Kidney tubule cell (primary cell): Measurements from ENCODE around the gene C19orf25.

Source experiments
- DNase-seq: peaks from one replicate; pipeline ENCODE4 v3.0.0-alpha.2; 2018; ENCODE audit warnings: low spot score

C19orf25 gene

DNA sequence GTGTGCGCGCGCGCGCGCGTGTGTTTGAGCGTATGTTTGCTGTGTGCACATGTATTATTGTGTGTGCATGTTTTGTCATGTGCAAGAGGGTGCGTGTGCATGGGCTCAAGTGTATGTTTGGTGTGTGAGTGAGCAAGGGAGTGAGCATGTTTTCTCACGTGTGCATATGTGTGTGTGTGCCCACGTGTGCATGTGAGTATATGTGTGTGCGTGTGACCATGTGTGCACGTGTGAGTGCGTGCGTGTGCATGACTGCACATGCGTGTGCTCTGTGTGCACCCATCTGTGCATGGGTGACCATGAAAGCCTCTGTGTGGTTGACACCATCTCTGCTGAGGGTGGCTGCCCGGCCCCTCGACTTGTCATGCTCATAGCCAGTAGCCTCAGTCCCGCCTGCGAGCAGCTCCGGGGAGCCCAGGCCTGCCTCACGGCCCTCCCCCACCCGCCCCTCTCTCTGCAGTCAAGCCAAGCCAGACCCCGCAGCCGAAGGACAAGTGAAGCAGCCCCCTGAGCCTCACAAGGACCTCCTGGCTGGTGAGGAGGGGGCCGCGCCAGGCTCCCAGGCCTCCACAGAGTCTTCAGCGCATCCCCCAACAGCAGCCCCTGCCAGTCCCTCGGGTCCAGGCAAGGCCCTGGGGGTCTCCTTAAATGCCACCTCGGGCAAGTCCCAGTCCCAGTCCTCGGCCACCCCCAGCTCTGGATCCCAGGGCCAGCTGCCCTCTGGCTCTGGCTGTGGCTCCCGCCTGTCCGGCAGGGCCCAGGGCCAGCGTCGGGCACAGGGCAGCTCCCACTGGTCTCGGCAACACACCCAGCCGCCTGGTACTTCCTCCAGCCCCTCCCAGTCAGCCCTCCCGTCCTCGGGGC lies 17.9 kb upstream of the C19orf25 start:
- no peak for DNase-seq

DNA sequence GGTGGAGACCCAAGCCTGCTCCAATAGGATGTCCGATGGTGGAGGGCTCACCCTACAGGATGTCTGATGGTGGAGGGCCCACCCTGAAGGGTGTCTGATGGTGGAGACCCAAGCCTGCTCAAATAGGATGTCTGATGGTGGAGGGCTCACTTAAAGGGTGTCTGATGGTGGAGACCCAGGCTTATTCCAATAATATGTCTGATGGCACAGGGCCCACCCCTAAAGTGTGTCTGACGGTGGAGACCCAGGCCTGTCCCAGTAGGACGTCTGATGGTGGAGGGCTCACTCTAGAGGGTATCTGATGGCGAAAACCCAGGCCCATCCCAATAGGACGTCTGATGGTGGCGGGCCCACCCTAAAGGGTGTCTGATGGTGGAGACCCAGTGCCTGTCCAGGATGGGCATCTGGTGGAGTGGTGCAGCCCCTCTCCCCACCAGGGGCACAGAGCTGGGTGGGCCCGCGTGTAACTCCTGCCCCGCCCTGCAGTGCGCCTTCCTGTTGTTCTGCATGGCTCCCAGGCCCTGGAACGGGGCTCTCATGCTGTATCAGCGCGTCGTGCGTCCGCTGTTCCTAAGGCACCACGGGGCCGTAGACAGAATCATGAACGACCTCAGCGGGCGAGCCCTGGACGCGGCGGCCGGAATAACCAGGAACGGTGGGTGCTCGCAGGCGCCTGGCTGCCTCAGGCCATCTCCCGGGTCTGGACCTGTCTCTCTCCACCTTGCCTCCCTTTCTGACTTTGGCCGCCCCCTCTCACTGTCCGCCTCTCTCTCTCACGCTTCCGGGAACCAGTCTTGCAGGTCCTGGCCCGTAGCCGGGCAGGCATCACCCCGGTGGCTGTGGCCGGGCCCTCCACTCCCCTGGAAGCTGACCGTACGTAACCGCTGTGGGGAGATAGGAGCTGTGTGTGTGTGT lies 17.0 kb upstream of the C19orf25 start:
- DNase-seq, result no peak

DNA sequence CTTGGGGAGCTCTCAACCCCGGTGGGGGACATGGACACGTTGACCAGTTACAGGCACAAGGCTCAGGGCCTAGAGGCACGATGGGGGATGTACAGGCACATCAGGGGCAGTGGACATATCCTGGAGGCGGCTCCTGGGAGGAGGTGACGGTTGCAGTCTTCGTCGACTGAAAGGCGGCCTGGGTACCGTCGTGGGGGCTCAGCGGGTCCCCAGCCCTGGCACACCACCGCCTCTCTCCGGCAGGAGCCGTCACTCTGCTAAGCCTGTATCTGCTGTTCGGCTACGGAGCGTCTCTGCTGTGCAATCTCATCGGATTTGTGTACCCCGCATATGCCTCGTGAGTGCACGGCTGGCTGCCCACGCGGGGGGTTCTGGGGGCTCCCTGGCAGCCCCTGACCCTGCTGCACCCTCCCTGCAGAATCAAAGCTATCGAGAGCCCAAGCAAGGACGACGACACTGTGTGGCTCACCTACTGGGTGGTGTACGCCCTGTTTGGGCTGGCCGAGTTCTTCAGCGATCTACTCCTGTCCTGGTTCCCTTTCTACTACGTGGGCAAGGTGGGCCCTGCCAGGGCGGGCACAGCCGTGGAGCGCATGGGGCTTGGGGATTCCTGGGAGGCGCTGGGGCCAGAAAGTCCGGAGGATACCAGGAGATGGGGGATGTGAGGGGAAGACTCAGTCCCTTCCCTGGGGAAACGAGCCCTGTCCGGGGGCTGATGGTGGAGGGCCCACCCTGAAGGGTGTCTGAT lies 16.2 kb upstream of the C19orf25 start:
- no peak for DNase-seq

DNA sequence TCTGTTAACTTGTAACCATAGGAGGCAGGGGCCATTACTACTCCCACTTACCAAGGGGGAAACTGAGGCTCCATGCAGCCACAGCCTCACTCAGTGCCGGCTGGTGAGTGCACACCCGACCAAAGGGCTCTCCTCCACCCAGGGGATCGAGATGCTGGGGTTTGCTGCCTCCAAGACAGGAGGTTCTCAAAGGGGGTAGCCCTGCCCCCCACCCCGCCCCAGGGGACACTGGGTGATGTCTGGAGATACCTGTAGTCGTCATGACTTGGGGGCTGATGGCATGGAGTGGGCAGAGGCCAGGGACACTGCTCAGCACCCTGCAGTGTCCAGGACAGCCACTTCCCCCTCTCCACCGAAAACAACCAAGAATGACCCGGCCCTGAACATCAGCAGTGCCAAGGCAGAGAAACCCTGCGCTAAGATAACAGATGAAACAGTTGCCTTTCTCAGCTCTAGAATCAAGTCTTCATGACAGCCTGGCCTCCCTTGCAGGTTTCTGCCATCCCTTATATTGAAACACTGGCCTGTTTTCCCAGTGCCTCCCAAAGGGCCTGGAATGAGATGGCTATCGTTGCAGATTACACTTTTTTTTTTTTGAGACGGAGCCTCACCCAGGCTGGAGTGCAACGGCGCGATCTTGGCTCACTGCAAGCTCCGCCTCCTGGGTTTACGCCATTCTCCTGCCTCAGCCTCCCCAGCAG lies 15.2 kb upstream of the C19orf25 start:
- DNase-seq, result no peak

DNA sequence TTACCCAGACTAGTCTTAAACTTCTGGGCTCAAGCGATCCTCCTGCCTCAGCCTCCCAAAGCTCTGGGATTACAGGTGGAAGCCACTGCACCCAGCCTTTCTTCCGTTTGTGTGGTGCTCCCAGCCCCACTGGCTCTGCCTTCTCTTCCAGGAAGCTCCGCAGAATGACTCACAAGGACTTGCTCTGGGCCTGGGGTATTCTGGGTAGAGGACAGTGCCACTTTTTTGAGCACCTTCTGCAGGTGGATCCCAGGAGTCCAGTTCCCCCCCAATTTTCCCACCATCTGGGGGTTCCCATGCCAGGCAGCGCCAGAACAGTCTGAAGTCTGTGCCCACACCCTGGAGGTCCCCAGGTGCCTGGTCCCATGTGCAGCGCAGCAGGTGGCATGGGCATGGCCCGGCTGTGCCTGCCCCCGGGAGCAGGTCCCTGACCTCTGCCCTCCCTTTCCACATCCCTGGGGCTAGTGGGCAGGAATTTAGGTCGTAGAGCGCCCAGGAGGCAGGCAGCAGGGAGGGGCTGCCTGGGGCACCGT lies 13.5 kb upstream of the C19orf25 start:
- peak; percentile 56 for DNase-seq

DNA sequence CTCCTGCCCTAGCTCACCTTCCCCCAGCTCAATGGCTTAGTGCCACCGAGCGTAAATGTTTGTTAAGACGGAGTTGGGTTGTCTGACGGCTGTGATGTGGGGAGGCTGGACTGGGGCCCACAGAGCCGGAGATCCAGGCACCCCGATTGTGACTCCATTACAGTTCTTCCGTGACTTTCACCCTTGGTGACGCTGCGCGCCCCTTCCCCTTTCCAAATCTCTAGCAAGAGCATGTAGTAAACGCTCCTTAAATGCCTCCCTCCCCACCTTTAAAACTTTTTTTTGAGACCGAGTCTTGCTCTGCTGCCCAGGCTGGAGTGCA lies 12.8 kb upstream of the C19orf25 start:
- no peak for DNase-seq

DNA sequence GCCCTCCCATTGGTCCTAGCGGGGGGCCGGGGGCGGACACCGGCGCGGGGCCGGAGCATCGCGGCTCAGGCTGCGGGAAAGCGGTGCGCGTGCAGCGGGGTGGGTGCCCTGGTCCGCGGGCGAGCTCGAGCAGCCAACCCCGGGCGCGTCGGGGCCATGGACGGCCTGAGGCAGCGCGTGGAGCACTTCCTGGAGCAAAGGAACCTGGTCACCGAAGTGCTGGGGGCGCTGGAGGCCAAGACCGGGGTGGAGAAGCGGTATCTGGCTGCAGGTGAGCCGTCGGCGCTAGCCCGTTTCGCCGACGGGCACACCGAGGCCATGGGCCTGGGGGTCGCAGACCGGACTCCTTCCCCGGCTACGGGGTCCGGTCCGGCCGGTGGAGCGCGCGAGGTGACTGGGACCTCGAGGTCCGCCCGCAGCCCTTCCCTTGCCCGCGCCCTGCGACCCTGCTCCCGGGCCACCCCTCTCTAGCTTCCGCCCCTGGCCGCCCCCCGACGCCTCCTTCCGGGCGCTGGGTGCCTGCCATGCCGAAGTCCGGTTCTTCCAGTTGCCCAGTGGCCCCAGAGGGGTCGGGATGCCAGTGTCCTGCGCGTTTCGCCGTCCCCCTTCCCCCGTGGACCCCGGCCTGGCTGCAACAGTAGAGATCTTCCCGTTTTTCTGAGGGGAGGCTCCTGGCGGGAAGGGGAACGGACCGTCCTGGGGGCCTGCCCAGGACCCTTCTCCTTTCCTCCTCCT lies 12.3 kb upstream of the C19orf25 start, which contains the start of gene REEP6:
REEP6 (plus strand) TSS at position 68 of the 735 bp plus-strand sequence; CDS start at position 157, 89 bp downstream.
- no peak for DNase-seq

DNA sequence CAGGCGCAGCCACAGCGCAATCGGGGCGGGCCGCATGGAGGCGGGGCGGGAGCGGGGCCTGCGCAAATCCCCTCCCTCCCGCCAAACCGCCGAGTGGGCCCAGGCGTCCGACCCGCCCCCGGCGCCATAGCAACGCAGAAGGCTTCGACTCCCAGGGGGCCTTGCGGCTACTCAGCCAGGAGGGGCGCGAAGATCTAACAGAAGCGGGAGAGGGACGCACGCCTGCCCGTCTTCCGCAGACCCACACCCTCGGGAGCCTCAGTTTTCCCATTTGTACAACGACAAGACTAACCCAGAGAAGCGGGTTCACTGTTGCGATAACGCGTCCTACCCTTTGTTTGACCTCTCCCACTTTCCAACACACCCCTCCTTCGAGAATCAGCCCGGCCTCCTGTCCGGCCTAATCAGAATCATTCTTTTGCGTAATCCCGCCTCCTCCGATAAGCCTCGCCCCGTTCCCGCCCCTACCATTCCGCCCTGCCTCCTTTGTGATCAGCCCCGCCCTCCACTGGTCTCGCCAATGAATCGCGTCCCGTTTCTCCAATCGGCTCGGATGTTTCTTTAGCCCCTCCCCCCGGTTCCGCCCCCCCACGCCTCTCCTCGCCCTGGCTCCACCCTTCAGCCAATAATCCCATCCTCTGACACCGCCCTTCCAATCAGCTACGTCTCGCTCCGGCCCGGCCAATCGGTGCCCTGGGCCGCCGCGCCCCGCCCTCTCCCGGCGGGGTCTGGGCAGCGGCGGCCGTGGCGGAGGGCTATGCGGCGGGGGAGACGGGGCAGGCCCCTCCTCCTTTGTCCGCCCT lies 11.5 kb upstream of the C19orf25 start, which contains the start of gene PCSK4:
PCSK4 (minus strand) TSS at position 40 of the 803 bp plus-strand sequence; CDS start at position 36, 4 bp downstream.
- DNase-seq, result peak; percentile 98

DNA sequence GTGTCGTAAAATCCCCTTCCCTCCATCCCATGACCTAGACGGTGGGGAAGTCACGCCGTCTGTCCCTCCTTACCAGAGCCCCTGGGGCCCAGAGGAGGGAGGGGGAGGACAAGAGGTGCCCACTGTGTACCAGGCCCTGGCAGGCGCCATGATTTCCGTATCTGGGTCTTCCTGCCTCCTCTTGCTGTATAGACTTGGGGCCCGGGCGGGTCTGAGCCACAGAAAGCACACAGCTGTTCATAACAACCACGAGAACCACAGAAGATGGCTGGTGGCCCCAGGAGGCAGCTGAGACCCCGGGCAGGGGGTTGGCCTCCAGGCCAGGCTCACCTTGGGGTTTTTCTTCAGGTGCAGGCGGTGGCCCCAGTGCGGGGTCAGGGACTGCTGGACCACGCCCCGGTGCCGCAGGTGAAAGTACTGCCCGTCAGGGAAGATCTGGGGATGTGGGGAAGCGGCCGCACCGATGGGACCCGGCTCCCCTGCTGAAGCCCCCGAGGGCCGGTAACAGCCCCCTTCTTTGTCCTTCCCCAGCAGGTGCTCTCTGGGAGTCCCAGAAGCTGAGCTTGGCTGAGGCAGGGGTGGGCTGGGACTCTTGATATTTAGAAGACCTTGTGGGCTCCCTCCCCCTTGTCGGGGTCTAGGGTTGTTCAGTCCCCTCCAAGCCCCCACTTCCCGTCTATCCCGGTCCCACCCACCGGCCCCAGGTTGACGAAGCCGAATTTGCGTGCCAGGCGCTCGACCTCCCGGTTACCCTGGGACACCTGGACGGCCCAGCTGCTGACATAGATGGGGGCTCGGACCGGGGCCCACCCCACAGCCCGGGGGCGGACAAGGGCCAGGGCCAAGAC lies 10.7 kb upstream of the C19orf25 start:
- DNase-seq, result no peak

DNA sequence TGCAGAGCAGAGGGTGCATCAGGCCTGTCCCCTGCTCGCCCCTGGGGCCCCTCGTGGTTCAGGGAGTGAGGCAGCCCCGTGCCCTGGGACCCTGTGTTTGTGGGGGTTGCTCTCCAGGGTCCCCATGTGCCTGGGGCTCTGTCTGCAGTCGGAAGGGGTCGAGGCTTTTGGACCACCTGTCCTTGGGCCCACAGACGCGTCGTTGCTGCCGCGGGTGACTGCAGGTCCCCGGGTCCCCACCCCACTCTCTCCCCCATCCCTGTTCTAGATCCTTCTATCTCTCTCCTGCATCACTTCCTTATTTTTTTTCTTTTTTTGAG lies 9.2 kb upstream of the C19orf25 start:
- no peak for DNase-seq

DNA sequence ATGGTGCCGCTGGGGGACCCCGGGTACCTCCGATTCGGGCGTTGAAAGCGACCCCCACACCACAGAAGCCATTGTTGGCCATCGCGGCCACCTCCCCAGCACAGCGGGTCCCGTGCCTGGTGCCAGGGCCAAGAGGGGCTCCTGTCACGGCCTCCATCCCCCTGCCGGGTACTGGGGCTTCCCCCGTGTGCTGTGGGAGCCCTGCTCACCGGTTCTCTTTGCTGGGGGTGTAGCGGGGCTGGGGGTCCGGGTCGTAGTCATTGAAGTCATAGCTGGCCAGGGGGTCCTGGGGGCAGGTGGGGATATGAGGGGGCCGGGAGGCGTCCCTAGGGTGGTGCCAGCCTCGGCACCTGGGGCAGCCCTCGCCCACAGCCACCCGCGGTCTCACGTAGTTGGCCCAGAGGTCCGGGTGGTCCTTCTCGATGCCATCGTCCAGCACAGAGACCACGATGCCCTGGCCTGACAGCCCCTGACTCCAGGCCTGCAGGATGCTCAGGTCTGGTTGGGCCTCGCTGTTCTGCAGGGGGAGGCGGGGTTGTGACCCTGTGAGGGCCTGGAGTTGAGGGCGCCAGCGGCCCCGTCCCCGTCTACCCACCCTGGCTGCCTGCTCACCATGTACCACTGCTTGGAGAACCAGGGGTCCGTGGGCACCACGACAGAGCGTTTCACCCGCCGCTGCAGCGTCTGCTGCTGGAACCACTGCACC lies 8.7 kb upstream of the C19orf25 start:
- no peak for DNase-seq

DNA sequence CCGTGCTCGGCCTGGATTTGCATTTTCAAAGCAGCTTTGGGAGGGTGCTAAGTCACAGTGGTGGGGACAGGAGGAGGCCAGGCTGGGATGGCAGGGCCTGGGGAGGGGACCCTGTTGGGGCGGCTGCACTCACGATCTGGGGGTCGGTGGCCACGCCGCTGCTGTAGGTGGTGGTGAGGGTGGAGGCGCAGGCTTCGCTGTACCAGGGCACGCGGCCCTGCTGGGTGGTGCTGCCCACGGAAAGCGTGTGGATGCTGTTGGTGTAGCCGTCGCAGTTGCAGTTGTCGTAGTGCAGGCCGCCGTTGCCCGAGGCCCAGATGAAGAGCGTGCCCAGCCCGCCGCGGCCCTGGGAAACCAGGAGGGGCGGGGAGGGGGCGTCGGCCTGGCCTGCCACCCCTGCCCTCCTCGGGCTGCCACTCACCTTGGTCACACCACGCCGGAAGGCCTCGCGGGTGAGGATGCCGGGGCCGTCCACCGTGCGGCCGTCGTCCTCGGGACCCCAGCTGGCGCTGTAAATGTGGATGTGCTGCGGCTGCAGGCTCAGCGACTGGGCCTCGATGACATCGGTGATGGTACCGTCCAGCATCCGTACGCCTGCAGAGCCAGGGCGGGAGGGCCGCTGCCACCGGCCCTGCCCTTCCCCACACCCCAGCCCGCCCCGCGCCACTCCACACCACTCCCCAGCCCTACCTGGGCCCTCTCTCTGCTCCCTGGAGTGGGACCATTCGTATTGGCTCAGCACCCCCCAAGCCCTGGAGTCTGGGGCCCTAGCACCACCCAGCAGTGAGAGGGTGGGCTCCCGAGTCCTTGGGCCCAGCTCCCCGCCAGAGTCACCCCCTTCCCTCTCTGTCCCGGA lies 7.9 kb upstream of the C19orf25 start:
- DNase-seq, result no peak

DNA sequence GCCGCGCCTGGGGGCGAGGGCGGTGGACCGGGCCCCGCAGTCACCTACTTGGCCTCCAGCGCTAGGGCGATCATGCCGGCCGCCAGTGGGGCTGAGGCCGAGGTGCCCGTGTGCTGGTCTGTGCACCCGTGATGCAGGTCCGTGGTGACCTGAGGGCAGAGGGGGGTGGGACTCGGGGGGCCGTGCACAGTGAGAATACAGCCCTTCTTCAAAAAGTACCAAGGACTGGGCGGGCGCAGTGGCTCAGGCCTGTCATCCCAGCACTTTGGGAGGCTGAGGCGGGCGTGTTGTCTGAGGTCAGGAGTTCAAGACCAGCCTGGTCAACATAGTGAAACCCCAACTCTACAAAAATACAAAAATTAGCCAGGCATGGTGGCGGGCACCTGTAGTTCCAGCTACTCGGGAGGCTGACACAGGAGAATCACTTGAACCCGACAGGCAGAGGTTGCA lies 5.0 kb upstream of the C19orf25 start:
- no peak for DNase-seq

DNA sequence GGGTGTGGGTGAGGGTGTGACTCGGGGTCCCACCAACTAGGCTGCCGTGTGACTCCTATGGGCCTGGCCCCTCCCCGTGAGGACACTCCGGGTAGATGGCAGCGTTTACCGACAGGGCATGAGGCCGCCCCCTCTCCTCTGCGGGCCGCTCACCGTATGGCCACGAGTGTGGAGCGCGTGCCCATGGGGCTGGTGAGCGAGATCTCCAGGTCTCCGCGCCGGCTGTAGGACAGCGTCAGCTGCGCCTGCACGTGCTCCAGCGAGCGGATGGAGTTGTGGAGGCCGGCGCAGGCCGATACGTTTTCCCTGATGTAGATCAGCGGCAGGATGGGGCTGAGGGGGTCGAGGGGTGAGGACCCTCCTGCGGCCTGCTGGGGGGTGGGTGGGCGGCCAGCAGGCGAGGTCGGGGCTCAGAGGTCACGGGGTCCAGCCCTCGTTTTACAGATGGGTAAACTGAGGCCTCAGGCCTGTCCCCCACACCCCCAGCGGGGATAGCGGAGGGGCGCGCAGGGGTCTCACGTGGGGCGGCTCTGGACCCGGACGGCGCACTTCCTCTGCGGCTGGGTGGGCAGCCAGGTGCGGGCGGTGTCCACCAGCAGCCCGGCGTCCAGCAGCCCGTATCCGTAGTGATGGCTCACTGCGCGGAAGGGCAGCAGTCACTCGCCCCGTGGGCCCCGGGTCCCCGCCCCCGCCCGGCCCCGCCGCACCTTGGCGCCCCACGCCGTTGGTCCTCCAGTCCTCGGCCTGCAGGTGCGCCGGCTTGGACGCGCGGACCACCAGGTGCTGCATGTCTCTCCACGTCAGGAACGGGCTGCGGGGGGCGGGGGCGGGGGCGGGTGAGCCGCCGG lies 4.3 kb upstream of the C19orf25 start:
- no peak for DNase-seq

DNA sequence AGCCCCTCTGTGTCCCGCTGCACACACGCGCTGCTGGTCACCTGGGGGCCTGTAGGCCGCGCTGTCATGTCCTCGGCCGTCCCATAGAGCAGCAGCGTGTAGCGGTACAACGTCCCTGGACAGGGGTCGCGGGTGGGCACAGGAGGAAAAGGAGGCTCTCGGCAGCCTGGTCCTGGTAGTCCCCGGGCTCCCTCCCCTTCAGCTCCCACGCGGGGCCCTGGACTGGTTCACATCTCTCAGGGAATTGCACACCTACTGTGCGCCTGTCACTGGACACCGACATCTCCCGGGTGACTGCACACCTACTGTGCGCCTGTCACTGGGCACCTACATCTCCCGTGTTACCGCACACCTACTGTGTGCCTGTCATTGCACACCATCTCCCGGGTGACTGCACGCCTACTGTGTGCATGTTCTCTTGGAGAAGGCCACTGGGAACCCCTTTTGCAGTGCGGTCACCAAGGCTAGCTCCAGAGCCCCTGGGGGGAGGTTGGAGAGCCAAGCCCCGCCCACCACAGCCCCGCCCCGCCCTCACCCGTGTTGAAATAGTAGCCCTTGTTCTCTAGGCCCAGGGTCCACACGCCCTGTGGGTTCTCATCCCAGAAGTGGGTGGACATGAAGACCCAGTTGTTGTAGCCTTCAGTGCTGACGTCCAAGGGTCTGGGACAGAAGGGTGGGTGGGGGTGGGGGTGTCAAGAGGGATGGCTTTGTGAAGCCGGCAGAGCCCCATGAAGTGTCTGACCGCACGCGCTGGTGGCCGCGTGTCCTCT lies 3.5 kb upstream of the C19orf25 start:
- DNase-seq, result no peak
